A673 (cell line): Measurements from ENCODE around the gene INSYN1. TPM values are rescaled to one million over a fixed set of nuclear protein-coding genes. Genes with fewer than 3 reads are reported as not detected.

Experiments
- Bru-seq: library from RNA; stranded (reverse); fragments of 400-500 nt; gene quantifications from one replicate; lab custom pipeline; 2021; lab: Mats Ljungman, UMichigan
- BruChase-seq, 2 experiments: library from RNA; stranded (reverse); fragments of 400-500 nt; gene quantifications; one replicate each; lab custom pipeline; 2021; lab: Mats Ljungman, UMichigan
- BruUV-seq: library from RNA; stranded (reverse); fragments of 400-500 nt; replicated peaks from 2 replicates; lab custom pipeline; 2021; lab: Mats Ljungman, UMichigan
- CTCF ChIA-PET: fragments of 300-600 bp; sonication (Branson Sonifier 250); formaldehyde crosslinking; loops from one replicate; lab custom pipeline; 2022; ENCODE audit warnings: antibody characterized with exemption; lab: Charles Lee
- POLR2A ChIA-PET: fragments of 300-600 bp; sonication (Branson Sonifier 250); formaldehyde crosslinking; loops from one replicate; lab custom pipeline; 2022; ENCODE audit warnings: antibody characterized with exemption; ENCODE audit not compliant: low non-redundant PET; lab: Charles Lee
- DNase-seq: peaks from one replicate; pipeline ENCODE4 v3.0.0-alpha.2; 2015; ENCODE audit warnings: low spot score
- H3K27ac ChIP-seq: fragments of 200-600 bp; sonication (generic); 2 replicates; pipeline ENCODE4 v1.5.1; 2016; ENCODE audit warnings: mixed run types, low read depth, mild to moderate bottlenecking, mixed read lengths, antibody characterized with exemption, low read length; ENCODE audit not compliant: poor library complexity, severe bottlenecking
- H3K27me3 ChIP-seq: fragments of 200-600 bp; sonication (generic); replicated peaks from 2 replicates; pipeline ENCODE4 v1.6.1; 2017; ENCODE audit warnings: mixed run types, low read depth, mild to moderate bottlenecking, mixed read lengths, antibody characterized with exemption, low read length; ENCODE audit not compliant: insufficient read depth, poor library complexity
- H3K36me3 ChIP-seq: fragments of 200-600 bp; sonication (generic); 2 replicates; pipeline ENCODE4 v1.6.1; 2016; ENCODE audit warnings: mixed run types, mild to moderate bottlenecking, mixed read lengths, antibody characterized with exemption, low read length; ENCODE audit not compliant: insufficient read depth, poor library complexity, severe bottlenecking
- H3K4me1 ChIP-seq: fragments of 200-600 bp; sonication (generic); 2 replicates; pipeline ENCODE4 v1.6.1; 2017; ENCODE audit warnings: mixed run types, mild to moderate bottlenecking, mixed read lengths, antibody characterized with exemption, low read length; ENCODE audit not compliant: insufficient read depth, poor library complexity, severe bottlenecking
- H3K4me3 ChIP-seq: fragments of 200-600 bp; sonication (generic); 2 replicates; pipeline ENCODE4 v1.5.1; 2016; ENCODE audit warnings: low read depth, mixed run types, mild to moderate bottlenecking, mixed read lengths, low read length; ENCODE audit not compliant: poor library complexity, severe bottlenecking
- H3K9me3 ChIP-seq: fragments of 200-600 bp; sonication (generic); 2 replicates; pipeline ENCODE4 v1.6.1; 2016; ENCODE audit warnings: mixed run types, low read depth, mild to moderate bottlenecking, mixed read lengths, antibody characterized with exemption, low read length; ENCODE audit not compliant: poor library complexity, severe bottlenecking
- EZH2 ChIP-seq: fragments of 200-600 bp; sonication (generic); IDR thresholded peaks from 2 replicates; pipeline ENCODE4 v1.6.1; 2017; ENCODE audit warnings: borderline replicate concordance, low read depth, mild to moderate bottlenecking, mixed read lengths, antibody characterized with exemption, low read length; ENCODE audit not compliant: poor library complexity, severe bottlenecking
- intact Hi-C: fragments of 100-400 bp; cut with micrococcal nuclease; formaldehyde crosslinking; loops from one replicate; pipeline ENCODE4 v1.10.0; 2022; ENCODE audit not compliant: unreplicated experiment
- long read RNA-seq: library from polyadenylated mRNA; stranded (forward); transcript quantifications from one replicate; pipeline ENCODE4 v2.0.0, GENCODE V29; 2022
- total RNA-seq: library from RNA; stranded (reverse); gene quantifications from 2 replicates; pipeline ENCODE4 v1.2.3, GENCODE V29; 2021
- TF ChIP-seq, protein P1 (sequence below): fragments of 300-800, 200-600 bp; sonication (generic); conservative IDR thresholded peaks from 2 replicates; pipeline ENCODE4 v1.5.1; 2017; ENCODE audit warnings: low read depth, mild to moderate bottlenecking, antibody characterized with exemption, low read length, moderate library complexity, mixed read lengths

INSYN1 gene, protein sequence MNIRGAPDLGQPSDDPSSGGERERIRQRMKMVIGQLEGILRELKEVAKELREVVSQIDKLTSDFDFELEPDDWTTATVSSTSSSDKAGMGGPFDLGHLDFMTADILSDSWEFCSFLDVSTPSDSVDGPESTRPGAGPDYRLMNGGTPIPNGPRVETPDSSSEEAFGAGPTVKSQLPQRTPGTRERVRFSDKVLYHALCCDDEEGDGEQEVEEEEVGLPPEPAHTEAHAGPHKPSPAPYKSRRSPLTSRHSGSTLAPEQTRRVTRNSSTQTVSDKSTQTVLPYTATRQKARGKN
- total RNA-seq (0.54 and 2.0 TPM in 2 replicates), Bru-seq, nascent RNA (percentile 11 among the genes with signal in this experiment), BruChase-seq, experiment 1, labeled RNA remaining after a 2-hour chase (percentile 13 among the genes with signal in this experiment), BruChase-seq, experiment 2, labeled RNA remaining after a 6-hour chase (percentile 17 among the genes with signal in this experiment)
- long read RNA-seq, partial matches to known transcripts: 0 of 1 reads
- long read RNA-seq, other reads (novel, unspliced or antisense): 1 of 1 reads

DNA sequence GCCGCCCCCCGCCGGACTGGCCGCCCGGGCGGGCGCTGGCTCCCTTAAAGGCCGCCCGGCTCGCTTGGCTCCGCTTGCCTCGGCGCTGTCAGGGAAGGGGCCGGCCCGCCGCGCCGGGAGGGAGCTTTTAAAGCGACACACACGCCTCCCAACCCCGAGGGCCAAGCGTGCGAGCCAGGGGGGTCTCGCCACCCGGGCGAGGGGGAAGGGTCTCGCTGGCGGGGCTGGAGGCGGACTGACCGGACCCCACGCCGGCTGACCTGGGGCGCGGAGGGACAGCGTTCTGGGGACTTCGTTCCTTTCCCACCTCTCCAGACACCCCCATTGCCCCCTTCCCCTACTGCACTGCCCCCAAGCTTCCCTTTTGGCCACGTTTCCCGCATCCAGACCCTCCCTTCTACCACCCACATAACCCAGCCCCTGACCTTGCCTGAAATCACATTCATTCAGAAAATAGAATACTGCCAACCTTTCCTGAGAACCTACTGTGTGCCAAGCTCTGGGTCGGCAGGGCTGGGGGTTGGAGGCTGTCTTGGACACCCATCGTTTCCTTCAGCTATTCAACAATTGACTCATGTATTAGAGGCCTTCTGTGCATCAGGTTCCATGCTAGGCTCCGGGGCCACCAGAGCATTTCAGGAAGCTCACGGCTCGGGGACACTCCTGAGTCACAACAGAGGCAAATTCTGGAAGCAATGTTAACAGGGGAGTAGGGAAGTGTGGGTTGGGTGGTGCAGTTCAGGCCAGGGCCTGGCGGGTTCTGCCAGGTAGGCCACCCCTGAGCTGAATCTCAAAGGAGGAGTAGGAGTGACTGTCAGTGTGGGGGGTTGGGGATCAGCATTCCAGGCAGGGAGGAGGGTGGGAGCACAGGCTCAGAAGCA, at the start of gene INSYN1:
Gene INSYN1, minus strand, starts transcription at position 102 of the 881 bp plus-strand sequence. CDS start 2,221 bp downstream, outside the sequence.
- Histone ChIP-seq H3K27ac (no peak within 1 kb of the TSS), H3K36me3 (no peaks in the 10 kb centered on the region), H3K27me3 (peaks cover 9% of the 10 kb centered on the region), H3K4me3 (peak within 1 kb of the TSS; percentile 54), H3K9me3 (no peaks in the 10 kb centered on the region), H3K4me1 (no peaks in the 10 kb centered on the region)
- ChIA-PET POLR2A (no interaction called here), CTCF (no interaction called here)
- no peak for TF ChIP-seq EZH2
- TF ChIP-seq, protein P1, sequence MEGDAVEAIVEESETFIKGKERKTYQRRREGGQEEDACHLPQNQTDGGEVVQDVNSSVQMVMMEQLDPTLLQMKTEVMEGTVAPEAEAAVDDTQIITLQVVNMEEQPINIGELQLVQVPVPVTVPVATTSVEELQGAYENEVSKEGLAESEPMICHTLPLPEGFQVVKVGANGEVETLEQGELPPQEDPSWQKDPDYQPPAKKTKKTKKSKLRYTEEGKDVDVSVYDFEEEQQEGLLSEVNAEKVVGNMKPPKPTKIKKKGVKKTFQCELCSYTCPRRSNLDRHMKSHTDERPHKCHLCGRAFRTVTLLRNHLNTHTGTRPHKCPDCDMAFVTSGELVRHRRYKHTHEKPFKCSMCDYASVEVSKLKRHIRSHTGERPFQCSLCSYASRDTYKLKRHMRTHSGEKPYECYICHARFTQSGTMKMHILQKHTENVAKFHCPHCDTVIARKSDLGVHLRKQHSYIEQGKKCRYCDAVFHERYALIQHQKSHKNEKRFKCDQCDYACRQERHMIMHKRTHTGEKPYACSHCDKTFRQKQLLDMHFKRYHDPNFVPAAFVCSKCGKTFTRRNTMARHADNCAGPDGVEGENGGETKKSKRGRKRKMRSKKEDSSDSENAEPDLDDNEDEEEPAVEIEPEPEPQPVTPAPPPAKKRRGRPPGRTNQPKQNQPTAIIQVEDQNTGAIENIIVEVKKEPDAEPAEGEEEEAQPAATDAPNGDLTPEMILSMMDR: no peak
- peak; percentile 32 for DNase-seq
- no TSS peak for BruUV-seq
- intact Hi-C loops: no loop called here

DNA sequence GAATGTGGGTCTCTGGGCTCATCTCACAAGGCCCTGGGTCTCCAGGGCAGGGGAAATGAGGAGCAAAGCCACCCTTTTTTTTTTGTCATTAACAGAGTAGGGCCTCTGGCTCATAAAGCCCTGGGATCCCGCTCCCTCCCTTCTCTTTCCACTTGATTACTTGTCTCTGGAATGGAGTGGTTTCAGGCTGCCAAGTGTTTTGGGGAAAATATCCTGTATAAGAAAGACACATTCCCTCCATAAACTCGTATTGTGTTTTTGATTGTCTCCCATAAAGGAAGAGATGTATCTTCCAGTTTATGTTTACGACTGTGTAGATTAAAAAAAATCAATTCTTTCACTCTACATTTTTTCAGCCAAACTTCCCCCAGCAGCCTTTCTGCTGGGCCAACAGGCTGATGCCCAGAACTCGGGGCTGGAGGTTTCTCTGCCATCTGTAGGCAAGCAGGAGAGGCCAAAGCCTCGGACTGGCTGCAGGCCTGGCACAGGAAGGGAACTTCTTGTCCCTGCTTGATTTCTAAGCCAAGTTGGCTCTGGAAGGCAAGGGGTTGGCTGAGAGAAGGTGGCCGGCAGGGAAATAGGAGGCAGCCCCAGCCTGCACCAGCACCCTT, 49.4 kb upstream of the INSYN1 start:
- no TSS peak for BruUV-seq
- Histone ChIP-seq H3K36me3 (no peaks in the 10 kb centered on the region), H3K4me1 (no peaks in the 10 kb centered on the region), H3K9me3 (no peaks in the 10 kb centered on the region), H3K4me3 (no peak overlapping the region), H3K27ac (no peak overlapping the region), H3K27me3 (no peaks in the 10 kb centered on the region)
- TF ChIP-seq, protein P1: no peak
- no peak for TF ChIP-seq EZH2
- ChIA-PET CTCF (no interaction called here), POLR2A (no interaction called here)
- no peak for DNase-seq
- intact Hi-C loops: no loop called here
